RWPE1 (cell line): ENCODE measurements around the gene RGS6.

Experiments
- CTCF ChIA-PET: fragments of 350-600 bp; sonication (Branson Sonifier 250); formaldehyde crosslinking; extraction: SDS; loops from one replicate; lab custom pipeline; 2021; lab: Yijun Ruan, JAX
- POLR2A ChIA-PET: fragments of 400-600 bp; formaldehyde crosslinking; extraction: SDS; loops from one replicate; lab custom pipeline; 2020; ENCODE audit warnings: antibody characterized with exemption; ENCODE audit not compliant: low non-redundant PET; lab: Yijun Ruan, JAX
- DNase-seq: peaks from one replicate; pipeline ENCODE4 v3.0.0; 2012; ENCODE audit warnings: low spot score
- H3K27ac ChIP-seq: fragments of 450-650 bp; 2 replicates; pipeline ENCODE4 v1.5.1; 2017
- CTCF ChIP-seq: fragments of 450-650 bp; conservative IDR thresholded peaks from 2 replicates; pipeline ENCODE4 v1.5.1; 2017; ENCODE audit warnings: low read depth, mild to moderate bottlenecking

The RGS6 gene

GRCh38 chr14:72574715-72575114, 642.5 kb downstream of the RGS6 start:
- ChIA-PET POLR2A (no interaction called here), CTCF (no interaction called here)
- DNase-seq: no peak
- H3K27ac ChIP-seq: no peak overlapping the region
- no peak for TF ChIP-seq CTCF

- H3K27ac ChIP-seq: no peak overlapping the region
- ChIA-PET CTCF (no interaction called here), POLR2A (no interaction called here)
- no peak for TF ChIP-seq CTCF
- DNase-seq: peak; percentile 28
These were observed 644.0 kb downstream of the RGS6 start for GRCh38 chr14:72576258-72576657.

GRCh38 chr14:72577521-72577920, 645.3 kb downstream of the RGS6 start:
- no peak for TF ChIP-seq CTCF
- POLR2A ChIA-PET: no interaction called here
- CTCF ChIA-PET: interaction anchor here (0.6 kb wide), 2 partner anchors 41 to 473 kb away, joined by 3 to 4 read pairs; no protein-coding TSS in a partner anchor
- DNase-seq: no peak
- H3K27ac ChIP-seq: no peak overlapping the region

GRCh38 chr14:72578514-72578913, 646.3 kb downstream of the RGS6 start:
- no peak for TF ChIP-seq CTCF
- H3K27ac ChIP-seq: no peak overlapping the region
- ChIA-PET CTCF (no interaction called here), POLR2A (no interaction called here)
- no peak for DNase-seq

- POLR2A ChIA-PET: no interaction called here
- CTCF ChIA-PET: interaction anchor here (0.6 to 0.7 kb wide), 3 partner anchors 10 to 1323 kb away, joined by 3 to 4 read pairs (median 3); no protein-coding TSS in a partner anchor
- DNase-seq: peak; percentile 13
- H3K27ac ChIP-seq: no peak overlapping the region
- no peak for TF ChIP-seq CTCF
These were observed 650.4 kb downstream of the RGS6 start for GRCh38 chr14:72582582-72582981.

- ChIA-PET CTCF (no interaction called here), POLR2A (no interaction called here)
- TF ChIP-seq CTCF: no peak
- no peak for DNase-seq
- H3K27ac ChIP-seq: no peak overlapping the region
These were observed 651.4 kb downstream of the RGS6 start for GRCh38 chr14:72583316-72584272.
